HL-60/S4 treated with phorbol 12-myristate 13-acetate at 8.2 ng/mL for 4 days and 3 days (cell line): ENCODE results near the gene SRGN.
"Not testable (repeated sequence)": the region's sequence is repeated elsewhere in the genome, so short reads cannot be mapped to it uniquely, and the experiment has no call there.

ENCODE experiments used
- in situ Hi-C: fragments of 300-500 bp; cut with MboI; formaldehyde crosslinking; loops from 2 replicates; pipeline ENCODE4 v1.15.0; 2022; ENCODE audit warnings: low sequenced_read_pairs

SRGN gene, protein sequence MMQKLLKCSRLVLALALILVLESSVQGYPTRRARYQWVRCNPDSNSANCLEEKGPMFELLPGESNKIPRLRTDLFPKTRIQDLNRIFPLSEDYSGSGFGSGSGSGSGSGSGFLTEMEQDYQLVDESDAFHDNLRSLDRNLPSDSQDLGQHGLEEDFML

DNA sequence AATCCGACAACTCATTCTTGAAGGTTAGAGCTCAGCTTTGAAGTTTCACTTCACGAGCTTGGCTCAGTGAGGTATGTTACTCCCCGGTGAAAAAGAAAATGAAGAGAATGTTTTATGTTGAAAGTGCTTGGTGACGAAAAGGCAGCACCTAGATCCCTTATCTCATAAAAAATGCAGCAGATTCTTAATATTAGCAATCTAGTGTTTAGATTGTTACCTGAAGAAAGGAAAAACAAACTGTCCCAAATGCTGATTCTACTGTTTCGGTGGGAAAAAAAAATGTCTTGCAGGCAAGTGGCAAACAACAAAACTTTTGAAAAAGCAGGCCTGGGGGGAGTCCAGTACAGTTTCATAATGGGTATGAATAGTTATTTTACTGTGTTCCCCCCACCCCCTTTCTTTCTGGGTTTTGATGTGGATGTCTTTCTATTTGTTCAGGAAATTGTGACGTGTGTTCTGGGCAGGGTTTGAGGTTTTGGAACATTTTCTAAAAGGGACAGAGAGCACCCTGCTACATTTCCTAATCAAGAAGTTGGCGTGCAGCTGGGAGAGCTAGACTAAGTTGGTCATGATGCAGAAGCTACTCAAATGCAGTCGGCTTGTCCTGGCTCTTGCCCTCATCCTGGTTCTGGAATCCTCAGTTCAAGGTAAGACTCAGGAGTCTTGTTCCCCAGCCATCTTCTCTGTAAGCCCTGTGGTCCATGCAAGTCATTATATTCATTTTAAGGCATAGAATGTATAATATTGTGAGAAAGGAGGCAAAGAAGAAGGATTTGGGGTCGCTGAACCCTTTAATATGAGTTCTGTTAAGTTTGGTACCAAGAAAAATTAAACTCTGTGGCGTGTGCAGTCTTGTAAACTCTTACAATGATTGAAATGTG is at the start of gene SRGN:
TSS of gene SRGN (plus strand) at position 514 of the 881 bp plus-strand sequence. CDS start at position 569, 55 bp downstream.
- in situ Hi-C loops = no loop called here

DNA sequence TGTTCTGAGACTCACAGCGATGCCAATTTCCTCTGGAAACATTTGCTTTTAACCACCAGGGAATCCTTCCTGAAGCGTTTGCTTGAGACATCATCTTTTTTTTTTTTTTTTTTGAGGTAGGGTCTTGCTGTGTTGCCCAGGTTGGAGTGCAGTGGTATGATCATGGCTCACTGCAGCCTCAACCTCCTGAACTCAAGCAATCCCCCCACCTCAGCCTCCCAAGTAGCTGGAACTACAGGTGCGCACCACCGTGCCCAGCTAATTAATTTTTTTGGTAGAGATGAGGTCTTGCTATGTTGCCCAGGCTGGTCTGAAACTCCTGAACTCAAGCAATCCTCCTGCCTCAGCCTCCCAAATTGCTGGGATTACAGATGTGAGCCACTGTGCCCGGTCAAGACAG is 47.0 kb upstream of the SRGN start:
- in situ Hi-C loops = not testable (repeated sequence)

DNA sequence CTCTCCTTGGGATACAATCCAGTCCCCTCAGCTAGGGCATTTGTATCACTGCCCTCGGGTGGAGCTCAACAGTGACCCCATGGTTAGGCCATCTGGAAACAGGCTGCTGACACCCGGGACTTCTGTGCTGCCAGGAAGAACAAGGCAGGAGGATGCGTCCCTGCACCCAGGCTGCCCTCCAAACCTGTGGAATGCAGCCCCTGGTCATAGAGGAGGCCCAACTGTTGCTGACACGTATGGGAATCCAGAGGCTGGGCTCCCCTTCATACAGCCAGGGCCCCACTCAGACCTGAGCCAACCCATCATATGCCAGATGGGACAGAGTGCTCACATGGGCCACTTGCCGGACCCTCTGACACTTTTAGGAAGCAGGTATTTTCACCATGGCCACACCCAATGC is 45.5 kb upstream of the SRGN start:
- in situ Hi-C loops = no loop called here

DNA sequence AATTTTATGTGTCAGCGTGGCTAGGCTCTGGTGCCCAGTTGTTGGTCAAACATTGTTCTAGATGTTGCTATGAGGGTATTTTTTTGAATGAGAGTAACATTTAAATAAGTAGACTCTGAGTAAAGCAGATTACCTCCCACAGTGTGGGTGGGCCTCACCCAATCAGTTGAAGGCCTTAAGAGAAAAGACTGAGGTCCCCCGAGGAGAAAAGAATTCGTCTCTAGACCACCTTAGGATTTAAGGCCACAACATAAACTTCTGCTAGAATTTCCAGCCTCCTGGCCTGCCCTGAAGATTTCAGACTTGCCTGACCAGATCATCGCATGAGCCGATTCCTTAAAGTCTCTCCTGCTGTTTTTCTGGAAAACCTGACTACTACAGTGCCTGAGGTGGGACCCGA is 45.1 kb upstream of the SRGN start:
- in situ Hi-C loops = no loop called here

DNA sequence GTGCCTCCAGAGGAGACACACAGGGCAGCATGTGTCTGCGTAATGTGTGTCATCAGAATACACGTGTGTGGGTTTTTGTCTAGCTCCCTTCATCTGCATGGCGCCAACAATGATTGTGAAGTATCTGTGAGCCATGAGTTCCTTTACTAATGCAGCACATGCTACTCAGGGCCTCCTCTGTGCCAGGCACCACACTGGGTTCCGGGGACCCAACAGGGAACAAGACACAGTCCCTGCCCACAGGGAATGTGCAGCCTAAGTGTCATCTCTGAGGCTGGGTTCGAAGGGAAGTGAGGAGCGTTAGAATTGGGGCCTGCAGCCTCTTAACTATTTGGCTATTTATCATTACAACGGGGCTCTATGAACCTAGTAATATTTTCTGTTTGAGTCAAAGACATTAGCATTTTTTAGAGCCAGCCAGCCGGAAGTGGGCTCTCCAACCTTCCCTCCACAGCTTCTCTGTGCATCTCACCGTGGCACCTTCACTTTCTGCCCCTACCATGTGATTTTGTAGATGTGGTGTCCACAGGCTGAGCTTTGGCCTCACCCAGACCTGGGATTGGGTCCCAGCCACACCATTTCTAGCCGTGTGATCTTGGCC is 43.9 kb upstream of the SRGN start:
- in situ Hi-C loops = no loop called here

DNA sequence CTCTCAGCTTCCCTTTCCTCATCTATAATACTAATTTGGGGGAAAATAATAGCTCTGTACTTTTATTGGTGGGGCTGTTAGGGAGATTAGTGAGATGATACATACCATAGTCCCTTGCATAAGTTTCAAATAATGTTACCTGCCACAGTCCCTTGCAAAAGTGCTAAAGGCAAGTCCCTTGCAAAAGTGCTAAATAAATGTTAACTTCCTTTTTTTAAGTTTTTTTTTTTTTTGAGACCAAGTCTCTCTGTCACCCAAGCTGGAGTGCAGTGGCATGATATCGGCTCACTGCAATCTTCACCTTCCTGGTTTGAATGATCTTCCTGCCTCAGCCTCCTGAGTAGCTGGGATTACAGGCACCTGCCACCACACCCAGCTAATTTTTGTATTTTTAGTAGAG is 43.4 kb upstream of the SRGN start:
- in situ Hi-C loops = no loop called here

DNA sequence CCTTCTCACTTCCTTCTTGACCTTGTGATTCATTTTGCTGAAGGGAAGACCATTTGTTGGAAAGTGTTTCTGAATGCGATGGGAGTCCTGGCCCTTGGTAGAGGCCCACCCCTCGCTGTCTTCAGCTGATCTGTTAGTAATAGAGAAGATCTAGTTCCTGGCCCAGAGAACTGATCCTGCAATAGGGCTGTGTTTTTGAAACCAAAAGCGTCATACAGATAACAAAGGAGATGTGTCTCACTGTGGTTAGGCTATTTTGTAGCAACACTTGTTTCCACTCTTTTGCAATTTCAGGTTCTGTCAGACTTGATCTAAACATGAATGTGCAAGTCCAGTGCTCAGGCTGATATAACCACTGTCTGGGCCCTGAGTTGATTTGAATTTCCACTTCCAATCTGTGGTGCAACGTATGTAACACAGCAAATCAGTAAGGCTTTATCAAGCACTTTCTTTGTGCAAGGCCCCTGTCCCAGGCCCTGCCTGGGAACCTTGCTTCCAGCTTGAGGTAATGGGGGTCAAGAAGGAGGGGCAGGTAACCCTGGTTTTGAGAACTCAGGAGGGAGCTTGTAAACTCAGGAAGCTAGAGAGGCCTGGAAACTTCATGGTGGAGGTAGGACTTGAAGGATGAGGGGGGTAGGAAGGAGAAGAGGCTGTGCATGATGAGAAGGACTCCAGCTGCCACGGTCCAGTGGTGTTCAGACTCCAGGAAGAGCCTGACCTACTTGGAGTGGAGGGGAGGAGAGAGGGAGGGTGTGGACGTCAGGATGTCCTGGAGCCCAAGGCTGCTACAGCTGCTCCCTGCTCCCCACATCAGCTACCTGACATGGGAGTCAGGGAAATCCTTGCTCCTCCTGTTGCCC is 42.2 kb upstream of the SRGN start:
- in situ Hi-C loops = no loop called here

DNA sequence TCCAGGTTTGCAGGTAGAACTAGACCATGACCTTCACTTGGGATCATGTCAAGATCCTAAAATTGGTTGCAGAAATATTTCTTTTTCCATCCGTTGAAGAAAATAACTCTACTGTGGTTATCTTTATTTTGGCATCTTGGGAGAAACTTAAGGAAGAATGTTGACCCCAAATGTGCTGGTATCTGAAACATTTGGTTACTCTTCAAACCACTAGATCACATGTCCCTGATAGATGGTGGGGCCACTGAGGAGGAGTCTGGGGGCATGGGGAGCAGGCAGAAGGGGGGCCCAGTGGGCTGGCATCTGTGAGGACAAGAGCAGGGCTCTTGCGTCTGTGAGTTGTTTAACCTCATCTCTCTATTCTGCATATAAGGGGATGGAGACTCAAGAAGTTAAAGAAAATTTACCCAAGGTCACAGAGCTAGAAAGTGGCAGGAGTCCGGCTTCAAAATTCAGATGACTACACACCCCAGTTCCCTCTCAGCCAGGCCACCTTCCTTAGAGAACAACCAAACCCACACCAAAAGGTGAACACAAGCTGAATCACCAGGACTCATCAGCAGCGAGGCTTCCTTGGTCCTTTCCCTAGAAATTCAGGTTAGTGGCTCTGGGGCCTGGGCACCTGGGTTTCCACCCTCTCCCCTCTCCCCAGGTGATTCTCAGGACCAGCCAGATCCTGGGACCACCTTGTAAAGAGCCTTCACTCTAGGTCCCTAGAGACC is 40.6 kb upstream of the SRGN start:
- in situ Hi-C loops = no loop called here

DNA sequence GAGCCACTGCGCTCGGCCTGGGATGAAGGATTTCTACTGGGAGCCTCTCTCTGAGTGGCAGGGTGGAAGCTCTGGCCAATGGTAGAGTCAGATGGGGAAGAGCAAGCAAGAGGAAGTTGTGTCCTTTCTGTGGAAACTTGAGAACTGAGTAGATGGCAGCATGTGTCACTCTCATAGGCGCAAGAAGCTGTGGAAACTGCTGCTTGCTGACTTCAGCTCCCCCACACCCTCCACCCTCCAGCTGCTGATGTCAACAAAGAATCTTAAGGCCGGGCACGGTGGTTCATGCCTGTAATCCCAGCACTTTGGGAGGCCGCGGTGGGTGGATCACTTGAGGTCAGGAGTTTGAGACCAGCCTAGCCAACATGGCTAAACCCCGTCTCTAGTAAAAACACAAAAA is 39.8 kb upstream of the SRGN start:
- in situ Hi-C loops = no loop called here

DNA sequence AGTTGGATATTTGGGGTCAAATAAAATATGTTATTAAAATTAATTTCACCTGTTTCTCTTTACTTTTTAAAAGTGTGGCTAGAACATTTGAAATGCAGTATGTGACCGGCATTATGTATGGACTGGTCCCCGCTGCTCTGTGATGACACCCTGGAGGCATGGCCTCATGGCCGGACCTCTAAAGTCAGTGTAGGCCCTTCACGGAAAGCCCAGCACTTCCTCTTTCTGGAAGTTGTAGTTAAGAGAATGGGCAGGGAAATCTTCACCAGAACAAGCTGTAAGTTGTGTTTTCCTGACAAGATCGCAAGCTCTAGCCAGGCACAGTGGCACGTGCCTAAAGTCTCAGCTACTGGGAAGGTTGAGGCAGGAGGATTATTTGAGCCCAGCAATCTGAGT is 38.3 kb upstream of the SRGN start:
- in situ Hi-C loops = no loop called here

DNA sequence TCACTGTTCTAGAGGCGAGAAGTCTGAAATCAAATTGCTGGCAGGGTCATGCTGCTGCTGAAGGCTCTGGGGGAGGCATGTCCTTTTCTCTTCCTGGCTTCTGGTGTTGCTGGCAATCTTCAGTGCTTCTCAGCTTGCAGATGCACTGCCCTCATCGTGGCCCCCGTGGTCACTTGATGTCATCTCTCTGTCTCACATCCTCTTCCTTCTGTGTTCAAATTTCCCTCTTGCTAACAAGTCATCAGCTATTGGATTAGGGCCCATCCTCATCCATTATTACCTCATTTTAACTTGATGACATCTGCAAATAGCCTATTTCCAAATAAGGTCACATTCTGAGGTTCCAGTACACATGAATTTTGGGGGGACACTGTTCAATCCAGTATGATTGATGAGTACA is 36.6 kb upstream of the SRGN start:
- in situ Hi-C loops = no loop called here

DNA sequence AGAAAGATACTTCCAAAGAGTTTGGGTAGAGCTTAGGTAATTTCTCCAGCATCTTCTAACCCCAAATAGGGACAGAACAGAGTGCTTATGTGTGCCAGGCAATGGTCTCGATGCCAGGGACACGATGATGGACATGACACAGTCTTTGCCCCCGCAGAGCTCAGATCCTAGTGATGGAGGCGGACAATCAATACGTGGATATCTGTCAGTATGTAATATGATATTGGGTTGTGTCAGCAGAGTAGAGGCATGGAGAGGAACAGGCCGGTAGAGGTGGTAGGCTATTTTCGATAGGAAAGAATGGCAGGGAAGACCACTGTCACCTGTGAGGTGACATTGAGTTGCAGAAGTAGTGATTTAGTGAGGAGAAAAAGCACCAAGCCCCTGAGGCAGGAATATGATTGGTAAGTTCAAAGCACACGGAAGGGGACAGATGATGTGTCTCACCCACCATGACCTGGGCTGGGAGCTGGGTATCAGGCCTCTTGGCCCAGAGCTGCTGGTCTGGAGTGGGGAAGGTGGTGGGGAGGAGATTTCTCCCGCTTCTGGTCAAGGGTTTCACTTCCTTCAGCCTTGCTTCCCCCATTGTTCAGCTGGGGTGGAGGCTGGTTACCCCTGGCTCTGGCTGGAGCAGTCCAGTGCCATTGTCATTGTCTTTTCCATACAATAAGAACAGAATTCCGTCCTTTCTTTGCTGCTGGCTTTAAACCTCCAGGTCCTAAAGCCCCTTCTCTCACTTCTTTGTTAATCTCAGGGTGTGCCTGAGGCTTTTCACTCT is 36.0 kb upstream of the SRGN start:
- in situ Hi-C loops = no loop called here

DNA sequence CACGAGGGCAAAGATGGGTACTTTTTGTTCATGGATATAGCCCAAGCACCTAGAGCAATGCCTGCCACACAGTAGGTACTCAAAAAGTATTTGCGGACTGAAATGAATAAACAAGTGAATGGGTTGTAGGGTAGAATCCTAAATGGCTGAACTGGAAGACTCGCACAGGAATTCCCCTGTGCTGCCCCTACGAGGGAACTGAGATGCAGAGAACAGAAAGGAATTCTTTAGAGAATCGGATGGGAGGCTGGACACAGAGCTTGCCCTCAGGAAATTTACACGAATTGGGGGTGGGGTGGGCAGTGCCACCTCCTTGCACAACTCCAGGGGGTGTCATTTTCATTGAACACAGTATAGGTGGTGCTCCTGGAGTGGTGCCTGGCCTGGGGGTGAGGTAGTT is 35.2 kb upstream of the SRGN start:
- in situ Hi-C loops = no loop called here

DNA sequence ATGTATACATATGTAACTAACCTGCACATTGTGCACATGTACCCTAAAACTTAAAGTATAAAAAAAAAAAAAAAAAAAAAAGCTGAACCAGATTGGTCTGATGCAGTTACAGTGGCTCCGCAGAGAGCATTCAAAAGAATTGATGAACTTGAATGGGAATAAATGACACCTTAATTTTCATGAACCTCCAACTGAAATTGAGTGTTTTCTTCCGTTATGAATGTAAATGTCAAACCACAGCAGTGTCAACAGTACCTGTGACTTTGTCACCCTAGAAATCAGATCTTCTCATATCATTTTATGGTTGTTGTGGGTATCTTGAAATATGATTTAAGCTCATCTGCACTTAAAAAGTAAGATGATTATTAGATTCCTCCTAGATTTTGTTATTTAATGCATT is 32.7 kb upstream of the SRGN start:
- in situ Hi-C loops = no loop called here

DNA sequence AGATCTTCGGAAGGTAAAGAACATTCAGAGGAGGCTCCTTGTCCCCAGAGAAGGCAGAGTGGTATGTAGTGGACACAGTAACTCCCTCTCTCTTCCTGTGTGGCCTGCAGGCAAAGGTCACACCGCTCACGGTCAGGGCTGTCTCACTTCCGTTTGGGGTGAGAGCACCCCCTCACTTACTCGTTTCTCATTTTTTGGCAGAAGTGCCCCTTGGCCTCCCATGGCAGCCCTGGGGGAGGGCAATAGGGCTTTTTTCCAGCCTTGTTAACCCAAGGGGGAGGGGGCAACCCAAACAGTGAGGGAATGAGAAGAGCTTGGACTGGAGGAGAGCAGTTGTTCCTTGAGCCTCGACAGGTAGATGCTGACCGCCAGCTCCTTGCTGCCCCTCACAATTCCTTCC is 31.8 kb upstream of the SRGN start:
- in situ Hi-C loops = no loop called here

DNA sequence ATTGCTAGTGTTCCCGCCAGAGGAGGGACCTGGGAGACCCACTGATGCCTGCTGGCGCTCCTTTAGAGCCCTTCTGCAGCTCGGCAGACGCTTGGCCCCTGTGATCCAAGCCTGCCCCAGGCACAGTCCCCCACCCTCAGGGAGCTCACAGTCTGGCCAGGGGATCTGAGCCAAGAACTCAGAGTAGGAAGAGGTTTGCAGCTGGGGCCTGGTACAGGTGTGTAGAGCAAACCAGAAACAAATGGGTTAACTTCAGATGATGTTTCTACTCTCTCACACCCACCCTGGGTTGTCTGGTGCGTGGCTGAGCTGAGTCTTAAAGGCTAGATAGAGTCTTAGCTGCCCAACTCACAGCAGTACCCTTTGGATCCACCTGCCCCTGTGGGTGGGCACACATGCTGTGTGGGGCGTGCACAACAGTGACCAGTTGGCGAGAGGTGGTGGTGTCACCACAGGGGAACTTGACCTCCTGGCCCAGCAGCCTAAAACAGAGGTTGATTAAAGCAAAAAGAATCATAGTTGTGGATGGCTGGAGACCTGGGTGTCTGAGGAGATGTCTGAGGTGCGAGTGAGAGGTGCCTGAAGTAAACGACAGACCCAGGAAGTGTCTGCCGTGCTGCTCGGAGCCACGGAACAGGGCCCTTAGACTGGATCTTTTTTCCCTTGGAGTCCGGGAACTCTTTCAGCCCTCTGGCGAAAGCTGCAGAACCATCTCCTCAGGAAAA is 31.2 kb upstream of the SRGN start:
- in situ Hi-C loops = no loop called here

DNA sequence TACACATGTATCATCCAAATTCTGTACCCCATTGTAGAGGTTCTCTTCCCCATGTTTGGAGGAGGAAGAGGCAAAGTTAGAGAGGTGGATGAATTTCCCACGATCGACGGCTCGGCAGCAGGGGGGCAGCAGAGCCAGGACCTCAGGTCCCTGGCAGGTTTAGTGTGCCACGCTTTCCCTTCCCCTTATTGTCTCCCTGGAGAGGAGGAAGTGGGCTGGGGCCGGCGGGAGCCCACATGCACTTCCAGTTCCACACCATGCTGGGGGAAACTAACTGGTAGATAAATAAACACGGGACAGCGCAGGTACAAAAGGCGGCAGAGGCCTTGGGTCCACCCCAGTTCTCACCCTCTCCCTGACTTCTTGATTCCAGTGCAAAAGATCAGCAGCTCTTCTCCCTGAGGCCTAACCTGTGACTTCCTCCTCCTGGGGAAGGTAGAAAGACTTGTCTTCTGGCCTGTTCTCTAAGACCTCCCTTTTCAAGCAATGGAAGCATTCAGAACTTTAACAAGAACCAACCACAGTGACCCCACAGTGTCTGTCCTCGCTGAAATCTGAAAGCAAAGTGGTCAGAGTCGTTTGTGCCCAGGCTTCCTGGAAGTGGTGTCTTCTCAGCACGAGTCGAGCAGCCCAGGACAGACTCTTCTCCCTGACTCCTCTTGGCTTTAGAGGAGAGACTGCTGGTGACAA is 30.5 kb upstream of the SRGN start:
- in situ Hi-C loops = no loop called here

DNA sequence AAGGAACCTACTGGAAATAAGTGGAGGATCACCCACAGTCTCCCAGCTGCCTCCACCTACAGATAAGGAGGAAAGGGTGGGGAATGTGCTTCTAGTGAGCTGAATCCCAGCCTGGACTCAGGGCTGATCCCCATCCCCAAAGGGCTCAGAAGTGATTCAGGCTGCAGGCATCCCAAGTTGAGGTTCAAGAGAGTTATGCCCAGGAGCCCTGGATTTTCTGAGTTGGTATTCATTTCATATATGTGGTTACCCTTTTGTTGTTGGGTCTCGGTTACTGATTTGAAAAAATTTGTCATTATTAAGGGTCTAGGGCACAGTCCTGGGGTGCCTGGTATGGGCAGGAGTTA is 30.0 kb upstream of the SRGN start:
- in situ Hi-C loops = no loop called here
